GM12878 (cell line): ENCODE measurements around the gene RIMBP2.

ENCODE experiments used
- CHD2 ChIP-seq: IDR thresholded peaks from 2 replicates; pipeline ENCODE4 v1.6.1; 2011; ENCODE audit warnings: low read depth, low read length, improper control_type of control experiment, borderline replicate concordance
- MAX ChIP-seq: IDR thresholded peaks from 2 replicates; pipeline ENCODE4 v1.6.1; 2012; ENCODE audit warnings: low read depth, low read length, improper control_type of control experiment
- NBN ChIP-seq: fragments of 450-650 bp; IDR thresholded peaks from 2 replicates; pipeline ENCODE4 v1.6.1; 2016
- POLR2A ChIP-seq: IDR thresholded peaks from 2 replicates; pipeline ENCODE4 v1.6.1; 2011; ENCODE audit warnings: low read depth, mild to moderate bottlenecking, low read length
- POLR2AphosphoS5 ChIP-seq: IDR thresholded peaks from 2 replicates; pipeline ENCODE4 v1.6.1; 2011; ENCODE audit warnings: mild to moderate bottlenecking, low read length, inconsistent platforms
- TF ChIP-seq, protein P1 (sequence below), 3 experiments: IDR thresholded peaks in 2 of 3; conservative IDR thresholded peaks in 1 of 3; 2 replicates each; pipeline ENCODE4 v1.5.1; 2011; ENCODE audit warnings: low read depth in 3 of 3, low read length in 3 of 3, mild to moderate bottlenecking in 3 of 3, control low read depth in 2 of 3, moderate library complexity in 2 of 3, inconsistent platforms in 1 of 3, mixed read lengths in 1 of 3; ENCODE audit not compliant: control insufficient read depth in 2 of 3, insufficient read depth in 1 of 3; ENCODE audit errors: extremely low read depth in 1 of 3

- no peak for TF ChIP-seq NBN
- no peak for TF ChIP-seq CHD2
- TF ChIP-seq POLR2AphosphoS5: no peak
- TF ChIP-seq MAX: no peak
- TF ChIP-seq POLR2A: no peak
- TF ChIP-seq, protein P1, sequence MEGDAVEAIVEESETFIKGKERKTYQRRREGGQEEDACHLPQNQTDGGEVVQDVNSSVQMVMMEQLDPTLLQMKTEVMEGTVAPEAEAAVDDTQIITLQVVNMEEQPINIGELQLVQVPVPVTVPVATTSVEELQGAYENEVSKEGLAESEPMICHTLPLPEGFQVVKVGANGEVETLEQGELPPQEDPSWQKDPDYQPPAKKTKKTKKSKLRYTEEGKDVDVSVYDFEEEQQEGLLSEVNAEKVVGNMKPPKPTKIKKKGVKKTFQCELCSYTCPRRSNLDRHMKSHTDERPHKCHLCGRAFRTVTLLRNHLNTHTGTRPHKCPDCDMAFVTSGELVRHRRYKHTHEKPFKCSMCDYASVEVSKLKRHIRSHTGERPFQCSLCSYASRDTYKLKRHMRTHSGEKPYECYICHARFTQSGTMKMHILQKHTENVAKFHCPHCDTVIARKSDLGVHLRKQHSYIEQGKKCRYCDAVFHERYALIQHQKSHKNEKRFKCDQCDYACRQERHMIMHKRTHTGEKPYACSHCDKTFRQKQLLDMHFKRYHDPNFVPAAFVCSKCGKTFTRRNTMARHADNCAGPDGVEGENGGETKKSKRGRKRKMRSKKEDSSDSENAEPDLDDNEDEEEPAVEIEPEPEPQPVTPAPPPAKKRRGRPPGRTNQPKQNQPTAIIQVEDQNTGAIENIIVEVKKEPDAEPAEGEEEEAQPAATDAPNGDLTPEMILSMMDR (IDR thresholded peaks at IDR 0.05 in 2 of 3, conservative IDR thresholded peaks at IDR 0.05 in 1 of 3; ENCODE audit: control insufficient read depth in 2 of 3, extremely low read depth in 1 of 3, insufficient read depth in 1 of 3, low read depth in 3 of 3, low read length in 3 of 3): no peak
Measured at GRCh38 chr12:130405332-130405731, 310.8 kb downstream of the RIMBP2 start.
